Measurements from ENCODE around the gene VWF. TPM values are rescaled to one million over a fixed set of nuclear protein-coding genes. Genes with fewer than 3 reads are reported as not detected.
"Not testable (repeated sequence)": the region's sequence is repeated elsewhere in the genome, so short reads cannot be mapped to it uniquely, and the experiment has no call there.

VWF gene
- polyA plus RNA-seq, 1 donor: 8.2 TPM

- no peak for DNase-seq
Measured at GRCh38 chr12:6145564-6145963, 21.1 kb upstream of the VWF start.

GRCh38 chr12:6143303-6143675 lies 18.8 kb upstream of the VWF start:
- DNase-seq: no peak

- DNase-seq: not testable (repeated sequence)
Measured at GRCh38 chr12:6142368-6143302, 18.2 kb upstream of the VWF start.

- DNase-seq: not testable (repeated sequence)
Measured at GRCh38 chr12:6141731-6142367, 17.4 kb upstream of the VWF start.

- DNase-seq: no peak
Measured at GRCh38 chr12:6140651-6141447, 16.4 kb upstream of the VWF start.

- no peak for DNase-seq
Measured at GRCh38 chr12:6135071-6135470, 10.6 kb upstream of the VWF start.

GRCh38 chr12:6133642-6134041 lies 9.2 kb upstream of the VWF start:
- DNase-seq: no peak

- no peak for DNase-seq
Measured at GRCh38 chr12:6132496-6132895, 8.0 kb upstream of the VWF start.

- no peak for DNase-seq
Measured at GRCh38 chr12:6125310-6125608, 789 bp upstream of the VWF start.

GRCh38 chr12:6123258-6123657 lies 1.2 kb downstream of the VWF start:
- DNase-seq: no peak

GRCh38 chr12:6122201-6122600 lies 2.3 kb downstream of the VWF start:
- no peak for DNase-seq

- DNase-seq: no peak
Measured at GRCh38 chr12:6120796-6121473, 3.5 kb downstream of the VWF start.

GRCh38 chr12:6118891-6119568 lies 5.4 kb downstream of the VWF start:
- DNase-seq: no peak

- no peak for DNase-seq
Measured at GRCh38 chr12:6116471-6117021, 7.9 kb downstream of the VWF start.

GRCh38 chr12:6115389-6115788 lies 9.1 kb downstream of the VWF start:
- no peak for DNase-seq

- DNase-seq: no peak
Measured at GRCh38 chr12:6114476-6114870, 10.0 kb downstream of the VWF start.

- DNase-seq: no peak
Measured at GRCh38 chr12:6113691-6114475, 10.6 kb downstream of the VWF start.

GRCh38 chr12:6112004-6112403 lies 12.5 kb downstream of the VWF start:
- no peak for DNase-seq

- no peak for DNase-seq
Measured at GRCh38 chr12:6110006-6110405, 14.5 kb downstream of the VWF start.

- DNase-seq: no peak
Measured at GRCh38 chr12:6106218-6106617, 18.3 kb downstream of the VWF start.

GRCh38 chr12:6104842-6105241 lies 19.6 kb downstream of the VWF start:
- DNase-seq: no peak
